ENCODE results near the gene HOXB4. TPM values are rescaled to one million over a fixed set of nuclear protein-coding genes. Genes with fewer than 3 reads are reported as not detected.

The HOXB4 gene
- total RNA-seq, 1 experiment from 2014 or later: 0.22 TPM

DNA sequence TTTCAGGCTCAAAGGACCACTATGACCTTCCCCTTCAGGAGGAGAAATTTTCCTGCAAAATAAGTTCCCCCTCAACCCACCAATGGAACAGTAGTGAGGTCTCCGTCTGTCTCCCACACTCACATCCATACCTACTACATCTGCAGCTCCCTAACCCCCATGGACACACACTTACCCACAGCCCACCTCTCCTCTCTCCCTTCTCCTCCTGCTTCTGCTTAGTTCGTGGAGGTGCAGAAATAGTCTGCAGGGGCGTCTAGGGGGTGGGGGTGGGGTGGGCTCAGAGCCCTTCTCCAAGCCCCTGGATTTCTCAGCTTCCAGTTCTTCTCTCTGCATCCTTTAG lies 8.9 kb downstream of the HOXB4 start:
- BruUV-seq (replicated peaks): no TSS peak

DNA sequence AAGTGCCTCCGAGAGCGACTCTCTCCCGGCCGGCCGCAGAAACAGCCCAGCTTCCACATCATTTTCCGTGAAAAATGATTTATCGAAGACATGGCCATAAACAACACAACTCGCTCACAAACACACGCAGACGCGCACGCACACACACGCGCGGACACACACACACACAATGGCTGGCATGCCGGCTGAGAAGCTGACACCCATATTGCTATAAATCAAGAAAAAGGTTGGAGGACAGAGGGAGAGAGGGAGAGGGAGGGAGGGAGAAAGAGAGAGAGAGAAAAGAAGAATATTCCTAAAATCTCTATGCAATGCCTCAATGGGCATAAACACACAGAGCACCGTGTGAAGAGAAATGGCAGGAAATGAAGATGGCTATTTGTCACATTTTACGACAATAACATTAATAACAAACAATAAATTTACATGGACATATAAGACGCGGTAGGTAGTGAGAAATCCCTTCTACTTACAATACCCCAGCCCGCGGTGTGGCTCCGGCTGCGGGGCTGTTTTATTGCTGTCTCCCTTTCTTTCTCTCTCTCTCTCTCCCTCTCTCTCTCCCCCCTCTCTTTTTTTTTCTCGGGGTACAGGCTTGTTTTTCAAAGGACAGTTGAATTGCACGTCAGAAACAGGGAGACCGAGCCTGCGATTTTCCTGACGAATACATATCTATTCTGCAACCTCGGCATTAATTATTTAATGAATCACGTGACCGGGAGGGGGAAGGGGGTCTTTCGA lies 9.5 kb downstream of the HOXB4 start:
- H3K4me2 ChIP-seq (ENCODE audit: low read length): no peak overlapping the region
- H3K4me3 ChIP-seq (ENCODE audit: low read length): no peak overlapping the region
- H4K20me1 ChIP-seq (ENCODE audit: low read length): no peaks in the 10 kb centered on the region
- H3K27ac ChIP-seq (ENCODE audit: low read length): no peak overlapping the region
- no peak overlapping the region for H3K9ac ChIP-seq (ENCODE audit: low read length)
- ChIA-PET CTCF (interaction anchor here (0.7 kb wide), 1 partner anchor 196 kb away, joined by 5 read pairs; no protein-coding TSS in a partner anchor), POLR2A (ENCODE audit: unreplicated experiment) (no interaction called here)
- H3K4me1 ChIP-seq (ENCODE audit: insufficient read depth, low read length): no peaks in the 10 kb centered on the region
- intact Hi-C loops (cut with micrococcal nuclease): no loop called here
- H2AFZ ChIP-seq (ENCODE audit: low read length): no peak overlapping the region
- no peaks in the 10 kb centered on the region for H3K9me3 ChIP-seq (ENCODE audit: low read length)
- DNase-seq: no peak
- ATAC-seq: no peak
- no peaks in the 10 kb centered on the region for H3K79me2 ChIP-seq (ENCODE audit: low read length)
- no peaks in the 10 kb centered on the region for H3K27me3 ChIP-seq (ENCODE audit: low read length)
- no peaks in the 10 kb centered on the region for H3K36me3 ChIP-seq (ENCODE audit: low read depth, low read length)
- TF ChIP-seq, protein P1, sequence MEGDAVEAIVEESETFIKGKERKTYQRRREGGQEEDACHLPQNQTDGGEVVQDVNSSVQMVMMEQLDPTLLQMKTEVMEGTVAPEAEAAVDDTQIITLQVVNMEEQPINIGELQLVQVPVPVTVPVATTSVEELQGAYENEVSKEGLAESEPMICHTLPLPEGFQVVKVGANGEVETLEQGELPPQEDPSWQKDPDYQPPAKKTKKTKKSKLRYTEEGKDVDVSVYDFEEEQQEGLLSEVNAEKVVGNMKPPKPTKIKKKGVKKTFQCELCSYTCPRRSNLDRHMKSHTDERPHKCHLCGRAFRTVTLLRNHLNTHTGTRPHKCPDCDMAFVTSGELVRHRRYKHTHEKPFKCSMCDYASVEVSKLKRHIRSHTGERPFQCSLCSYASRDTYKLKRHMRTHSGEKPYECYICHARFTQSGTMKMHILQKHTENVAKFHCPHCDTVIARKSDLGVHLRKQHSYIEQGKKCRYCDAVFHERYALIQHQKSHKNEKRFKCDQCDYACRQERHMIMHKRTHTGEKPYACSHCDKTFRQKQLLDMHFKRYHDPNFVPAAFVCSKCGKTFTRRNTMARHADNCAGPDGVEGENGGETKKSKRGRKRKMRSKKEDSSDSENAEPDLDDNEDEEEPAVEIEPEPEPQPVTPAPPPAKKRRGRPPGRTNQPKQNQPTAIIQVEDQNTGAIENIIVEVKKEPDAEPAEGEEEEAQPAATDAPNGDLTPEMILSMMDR (conservative IDR thresholded peaks at IDR 0.05; ENCODE audit: low read depth, low read length): no peak
- TF ChIP-seq EZH2phosphoT487 (IDR thresholded peaks at IDR 0.05; ENCODE audit: borderline replicate concordance, low read length) (no peak), EZH2 (IDR thresholded peaks at IDR 0.05; ENCODE audit: low read length, unreplicated experiment) (no peak)
- H3F3A ChIP-seq (ENCODE audit: low read length, unreplicated experiment): no peaks in the 10 kb centered on the region
- BruUV-seq (replicated peaks): no TSS peak
- H3K9me2 ChIP-seq (replicated peaks; ENCODE audit: low read length): no peaks in the 10 kb centered on the region

More for the DNA sequence above, 8.9 kb downstream of the HOXB4 start:
- TF ChIP-seq EZH2 (IDR thresholded peaks at IDR 0.05; ENCODE audit: low read length, unreplicated experiment): no peak
- TF ChIP-seq EZH2phosphoT487 (IDR thresholded peaks at IDR 0.05; ENCODE audit: borderline replicate concordance, low read length): no peak
- TF ChIP-seq, protein P1 (conservative IDR thresholded peaks at IDR 0.05; ENCODE audit: low read depth, low read length): no peak
- intact Hi-C loops (cut with micrococcal nuclease): no loop called here
- Histone ChIP-seq H3K9ac (ENCODE audit: low read length) (no peak overlapping the region), H3K27ac (ENCODE audit: low read length) (no peak overlapping the region), H4K20me1 (ENCODE audit: low read length) (no peaks in the 10 kb centered on the region), H2AFZ (ENCODE audit: low read length) (no peak overlapping the region), H3K9me3 (ENCODE audit: low read length) (no peaks in the 10 kb centered on the region), H3K4me1 (ENCODE audit: insufficient read depth, low read length) (no peaks in the 10 kb centered on the region), H3F3A (ENCODE audit: low read length, unreplicated experiment) (no peaks in the 10 kb centered on the region), H3K79me2 (ENCODE audit: low read length) (no peaks in the 10 kb centered on the region), H3K4me3 (ENCODE audit: low read length) (no peak overlapping the region), H3K4me2 (ENCODE audit: low read length) (no peak overlapping the region), H3K27me3 (ENCODE audit: low read length) (no peaks in the 10 kb centered on the region), H3K36me3 (ENCODE audit: low read depth, low read length) (no peaks in the 10 kb centered on the region), H3K9me2 (replicated peaks; ENCODE audit: low read length) (no peaks in the 10 kb centered on the region)
- CTCF ChIA-PET: interaction anchor here (0.7 kb wide), 1 partner anchor 196 kb away, joined by 5 read pairs; no protein-coding TSS in a partner anchor
- no peak for DNase-seq
- no peak for ATAC-seq
- POLR2A ChIA-PET (ENCODE audit: unreplicated experiment): no interaction called here

DNA sequence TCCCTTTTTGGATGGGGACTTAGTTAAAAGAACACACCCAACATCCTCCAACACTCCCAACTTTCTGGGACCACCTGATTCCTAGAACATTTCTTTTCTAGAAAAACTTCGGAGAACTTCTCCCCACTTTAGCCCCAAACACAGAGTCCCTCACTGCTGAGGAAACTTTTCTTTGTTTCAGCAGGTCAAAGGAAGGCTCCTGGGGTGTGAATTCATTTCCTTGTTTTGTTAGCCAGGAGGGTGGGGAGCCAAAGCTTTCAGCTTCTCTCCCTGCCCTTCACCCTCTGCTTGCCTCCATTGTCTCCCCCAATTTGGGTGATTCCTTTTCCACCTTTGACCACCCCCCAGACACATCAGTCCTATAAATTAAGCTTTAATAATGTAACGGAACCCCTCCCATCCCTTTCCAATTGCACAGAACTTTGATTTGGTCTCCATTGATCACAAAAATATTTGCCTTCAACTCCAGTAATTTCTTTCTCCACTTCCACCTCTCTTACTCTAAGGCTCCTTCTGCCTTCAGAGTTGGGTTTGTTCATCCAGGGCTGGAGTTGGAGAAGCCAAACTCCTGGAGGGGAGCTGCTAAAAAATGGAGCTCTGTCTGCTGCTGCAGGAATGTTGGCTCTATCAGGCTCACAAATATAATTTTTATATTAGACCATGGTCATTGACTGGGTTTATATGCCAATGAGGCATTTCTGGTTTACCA lies 10.3 kb downstream of the HOXB4 start:
- H2AFZ ChIP-seq (ENCODE audit: low read length): no peak overlapping the region
- no peaks in the 10 kb centered on the region for H3K9me3 ChIP-seq (ENCODE audit: low read length)
- no peak for DNase-seq
- POLR2A ChIA-PET (ENCODE audit: unreplicated experiment): no interaction called here
- no peaks in the 10 kb centered on the region for H3K9me2 ChIP-seq (replicated peaks; ENCODE audit: low read length)
- no peaks in the 10 kb centered on the region for H3K79me2 ChIP-seq (ENCODE audit: low read length)
- intact Hi-C loops (cut with micrococcal nuclease): no loop called here
- no peaks in the 10 kb centered on the region for H3F3A ChIP-seq (ENCODE audit: low read length, unreplicated experiment)
- no peaks in the 10 kb centered on the region for H3K4me1 ChIP-seq (ENCODE audit: insufficient read depth, low read length)
- no peak overlapping the region for H3K4me2 ChIP-seq (ENCODE audit: low read length)
- H3K27ac ChIP-seq (ENCODE audit: low read length): no peak overlapping the region
- H3K36me3 ChIP-seq (ENCODE audit: low read depth, low read length): no peaks in the 10 kb centered on the region
- H3K4me3 ChIP-seq (ENCODE audit: low read length): no peak overlapping the region
- BruUV-seq (replicated peaks): no TSS peak
- H3K9ac ChIP-seq (ENCODE audit: low read length): no peak overlapping the region
- TF ChIP-seq, protein P1 (conservative IDR thresholded peaks at IDR 0.05; ENCODE audit: low read depth, low read length): no peak
- TF ChIP-seq EZH2phosphoT487 (IDR thresholded peaks at IDR 0.05; ENCODE audit: borderline replicate concordance, low read length) (no peak), EZH2 (IDR thresholded peaks at IDR 0.05; ENCODE audit: low read length, unreplicated experiment) (no peak)
- H4K20me1 ChIP-seq (ENCODE audit: low read length): no peaks in the 10 kb centered on the region
- no peak for ATAC-seq
- no peaks in the 10 kb centered on the region for H3K27me3 ChIP-seq (ENCODE audit: low read length)
- CTCF ChIA-PET: no interaction called here

All from PC-3 (cell line).